Measurements from ENCODE around the gene APOL1. TPM values are rescaled to one million over a fixed set of nuclear protein-coding genes. Genes with fewer than 3 reads are reported as not detected.
A peak's percentile ranks its signal among the peaks of the same experiment; 100 is the strongest.

APOL1 gene
- total and polyA plus RNA-seq, 2 donors (not counting 3 experiments of a cell fraction or from before 2014, with no cell fraction given) = 8.2 to 14.1 TPM

- DNase-seq (ENCODE audit: low read depth, low spot score) (peak; percentile 40), FAIRE-seq (peak; percentile 82)
- intact Hi-C loops (cut with micrococcal nuclease) = no loop called here
- no peak overlapping the region for H3K4me3 ChIP-seq (replicated peaks in 1 of 3; ENCODE audit: insufficient read depth in 1 of 3, low read depth in 1 of 3, low read length in 3 of 3)
- no peak overlapping the region for H3K27ac ChIP-seq (ENCODE audit: insufficient read depth, low read depth, low read length)
- H3K9ac ChIP-seq (replicated peaks; ENCODE audit: extremely low read depth, insufficient read depth, low read length) = no peak overlapping the region
- peak overlapping the region; percentile 56 for H2AFZ ChIP-seq (ENCODE audit: low read depth, low read length)
- H3K4me1 ChIP-seq (ENCODE audit: control insufficient read depth, extremely low read depth, insufficient read depth, low read length) = peaks cover 4% of the 10 kb centered on the region
- H3K9me1 ChIP-seq (replicated peaks; ENCODE audit: control insufficient read depth, extremely low read depth, insufficient read depth, low read length) = no peaks in the 10 kb centered on the region
- TF ChIP-seq POLR2A (IDR thresholded peaks at IDR 0.05; ENCODE audit: low read depth, low read length) (no peak), GATA2 (IDR thresholded peaks at IDR 0.05; ENCODE audit: insufficient read depth, insufficient read length, low read depth, low read length) (no peak), MAX (IDR thresholded peaks at IDR 0.05; ENCODE audit: insufficient read depth, insufficient read length) (no peak)
- H3K9me3 ChIP-seq (replicated peaks; ENCODE audit: control insufficient read depth, insufficient read depth, low read length) = no peaks in the 10 kb centered on the region
- no peaks in the 10 kb centered on the region for H3K36me3 ChIP-seq (ENCODE audit: control insufficient read depth in 2 of 2, extremely low read depth in 1 of 2, insufficient read depth in 2 of 2, low read length in 2 of 2)
- ChIA-PET CTCF (interaction anchor here (1.8 to 4.7 kb wide), 2 partner anchors 26 to 75 kb away, joined by 5 to 26 read pairs; no protein-coding TSS in a partner anchor), POLR2A (no interaction called here)
- H3K27me3 ChIP-seq (ENCODE audit: control insufficient read depth in 2 of 2, insufficient read depth in 2 of 2, low read length in 2 of 2) = peaks cover 12 to 20% of the 10 kb centered on the region in 2 experiments
- no peaks in the 10 kb centered on the region for H4K20me1 ChIP-seq (replicated peaks; ENCODE audit: control insufficient read depth, extremely low read depth, insufficient read depth, low read length)
- dilution Hi-C loops (cut with MboI; ENCODE audit: extremely low pct_ligation_motif_present, low sequenced_read_pairs) = no loop called here
- BruUV-seq (replicated peaks) = no TSS peak
- H3K79me2 ChIP-seq (ENCODE audit: control insufficient read depth, insufficient read depth, low read length) = no peaks in the 10 kb centered on the region
- H3K4me2 ChIP-seq (ENCODE audit: insufficient read depth, low read length) = peak overlapping the region; percentile 26
Observed at GRCh38 chr22:36220451-36220921, 32.4 kb upstream of the APOL1 start.

GRCh38 chr22:36221799-36222751 is 30.9 kb upstream of the APOL1 start:
- intact Hi-C loops (cut with micrococcal nuclease) (loop anchor here (1.0 kb wide), 2 partner anchors 27 to 77 kb away; no protein-coding TSS in a partner anchor), dilution Hi-C loops (cut with MboI; ENCODE audit: extremely low pct_ligation_motif_present, low sequenced_read_pairs) (no loop called here)
- H3K36me3 ChIP-seq (ENCODE audit: control insufficient read depth in 2 of 2, extremely low read depth in 1 of 2, insufficient read depth in 2 of 2, low read length in 2 of 2) = no peaks in the 10 kb centered on the region
- no peak overlapping the region for H3K4me2 ChIP-seq (ENCODE audit: insufficient read depth, low read length)
- ChIA-PET CTCF (interaction anchor here (0.9 to 4.7 kb wide), 6 partner anchors 11 to 264 kb away, joined by 3 to 26 read pairs (median 4); no protein-coding TSS in a partner anchor), POLR2A (interaction anchor here (0.6 kb wide), 1 partner anchor 29 kb away, joined by 3 read pairs; no protein-coding TSS in a partner anchor)
- no peaks in the 10 kb centered on the region for H4K20me1 ChIP-seq (replicated peaks; ENCODE audit: control insufficient read depth, extremely low read depth, insufficient read depth, low read length)
- no peaks in the 10 kb centered on the region for H3K79me2 ChIP-seq (ENCODE audit: control insufficient read depth, insufficient read depth, low read length)
- H3K9me1 ChIP-seq (replicated peaks; ENCODE audit: control insufficient read depth, extremely low read depth, insufficient read depth, low read length) = no peaks in the 10 kb centered on the region
- H3K4me1 ChIP-seq (ENCODE audit: control insufficient read depth, extremely low read depth, insufficient read depth, low read length) = peaks cover 4% of the 10 kb centered on the region
- DNase-seq (ENCODE audit: low read depth, low spot score) (peak; percentile 60), FAIRE-seq (peak; percentile 95)
- no peak overlapping the region for H3K9ac ChIP-seq (replicated peaks; ENCODE audit: extremely low read depth, insufficient read depth, low read length)
- H3K27ac ChIP-seq (ENCODE audit: insufficient read depth, low read depth, low read length) = no peak overlapping the region
- peak; percentile 69 to 78 for TF ChIP-seq CTCF (IDR thresholded peaks at IDR 0.05; ENCODE audit: extremely low read depth in 1 of 2, insufficient read depth in 1 of 2, low read depth in 1 of 2, low read length in 2 of 2)
- no peak for TF ChIP-seq JUN (IDR thresholded peaks at IDR 0.05; ENCODE audit: borderline replicate concordance, insufficient read depth, insufficient read length, low read depth)
- H3K9me3 ChIP-seq (replicated peaks; ENCODE audit: control insufficient read depth, insufficient read depth, low read length) = no peaks in the 10 kb centered on the region
- BruUV-seq (replicated peaks) = no TSS peak
- H3K27me3 ChIP-seq (ENCODE audit: control insufficient read depth in 2 of 2, insufficient read depth in 2 of 2, low read length in 2 of 2) = peaks cover 9 to 10% of the 10 kb centered on the region in 2 experiments
- H2AFZ ChIP-seq (ENCODE audit: low read depth, low read length) = no peak overlapping the region
- no peak overlapping the region for H3K4me3 ChIP-seq (replicated peaks in 1 of 3; ENCODE audit: insufficient read depth in 1 of 3, low read depth in 1 of 3, low read length in 3 of 3)
